Liver (tissue), 9 donors: ENCODE data around the gene MAP3K13. TPM values are rescaled to one million over a fixed set of nuclear protein-coding genes. Genes with fewer than 3 reads are reported as not detected.

Experiments used
- DNase-seq: peaks from one replicate; pipeline ENCODE4 v3.0.0-alpha.2; 2017; ENCODE audit warnings: low spot score
- H3K27ac ChIP-seq, 2 donors: one replicate each; pipeline ENCODE4 v1.7.0; 2013; ENCODE audit warnings: inconsistent platforms in 2 of 2, low read length in 2 of 2, control low read depth in 1 of 2, low read depth in 1 of 2, mild to moderate bottlenecking in 1 of 2
- H3K27me3 ChIP-seq, 4 donors: one replicate each; pipeline versions ENCODE4 v1.6.1 to v1.7.0; 2013; ENCODE audit warnings: low read length in 3 of 4, inconsistent platforms in 1 of 4, mild to moderate bottlenecking in 1 of 4, moderate library complexity in 1 of 4; ENCODE audit not compliant: control insufficient read depth in 4 of 4, insufficient read depth in 4 of 4
- H3K36me3 ChIP-seq, 4 donors: one replicate each; pipeline versions ENCODE4 v1.6.1 to v1.7.0; 2013; ENCODE audit warnings: low read length in 3 of 4, mild to moderate bottlenecking in 3 of 4, low read depth in 1 of 4, moderate library complexity in 1 of 4; ENCODE audit not compliant: control insufficient read depth in 4 of 4, insufficient read depth in 3 of 4
- H3K4me1 ChIP-seq, 4 donors: one replicate each; pipeline versions ENCODE4 v1.6.1 to v1.7.0; 2013; ENCODE audit warnings: low read length in 3 of 4, mild to moderate bottlenecking in 3 of 4, moderate library complexity in 1 of 4; ENCODE audit not compliant: control insufficient read depth in 4 of 4, insufficient read depth in 4 of 4
- H3K4me3 ChIP-seq, 3 donors: one replicate each; pipeline versions ENCODE4 v1.6.1 to v1.7.0; 2013; ENCODE audit warnings: low read length in 3 of 3, control low read depth in 1 of 3, low read depth in 1 of 3, mild to moderate bottlenecking in 1 of 3
- H3K9ac ChIP-seq, 2 donors: one replicate each; pipeline ENCODE4 v1.7.0; 2013; ENCODE audit warnings: low read length in 2 of 2, mild to moderate bottlenecking in 2 of 2, moderate library complexity in 2 of 2, control low read depth in 1 of 2, low read depth in 1 of 2
- H3K9me3 ChIP-seq, 4 donors: one replicate each; pipeline versions ENCODE4 v1.6.1 to v1.7.0; 2013; ENCODE audit warnings: low read length in 3 of 4; ENCODE audit not compliant: control insufficient read depth in 4 of 4
- FOXA1 ChIP-seq: IDR thresholded peaks from 2 replicates; pipeline ENCODE4 v1.6.1; 2016; ENCODE audit warnings: antibody characterized with exemption
- FOXA2 ChIP-seq: IDR thresholded peaks from 2 replicates; pipeline ENCODE4 v1.6.1; 2016; ENCODE audit warnings: antibody characterized with exemption
- GABPA ChIP-seq, 2 donors: IDR thresholded peaks in 1 of 2; conservative IDR thresholded peaks in 1 of 2; 2 replicates each; pipeline ENCODE4 v1.6.1; 2016; ENCODE audit warnings: antibody characterized with exemption in 2 of 2, mild to moderate bottlenecking in 1 of 2, moderate library complexity in 1 of 2
- HNF4A ChIP-seq, 2 donors: conservative IDR thresholded peaks; 2 replicates each; pipeline ENCODE4 v1.6.1; 2016; ENCODE audit warnings: antibody characterized with exemption in 2 of 2, mild to moderate bottlenecking in 2 of 2
- HNF4G ChIP-seq: IDR thresholded peaks from 2 replicates; pipeline ENCODE4 v1.6.1; 2016; ENCODE audit warnings: antibody characterized with exemption
- JUND ChIP-seq, 2 donors: IDR thresholded peaks; 2 replicates each; pipeline ENCODE4 v1.6.1; 2016; ENCODE audit warnings: antibody characterized with exemption in 2 of 2
- NR2F2 ChIP-seq: IDR thresholded peaks from 2 replicates; pipeline ENCODE4 v1.6.1; 2016; ENCODE audit warnings: antibody characterized with exemption
- SP1 ChIP-seq: IDR thresholded peaks from 2 replicates; pipeline ENCODE4 v1.6.1; 2018; ENCODE audit warnings: antibody characterized with exemption, mild to moderate bottlenecking
- YY1 ChIP-seq: IDR thresholded peaks from 2 replicates; pipeline ENCODE4 v1.6.1; 2016; ENCODE audit warnings: antibody characterized with exemption, mild to moderate bottlenecking
- WGBS: extraction: QIAGEN DNeasy Blood & Tissue Kit; methylation state at CpG from one replicate; pipeline ENCODE4 v1.1.7; 2013; 5-methylcytosine and 5-hydroxymethylcytosine counted together
- polyA plus RNA-seq, 2 donors: library from polyadenylated mRNA; stranded (reverse) in 1 of 2; unstranded in 1 of 2; fragments of 200-250 nt in 1 of 2; fragments of >200 nt in 1 of 2; fragmentation: Nextera tagmentation in 1 of 2; extraction: Ambion mirVana in 1 of 2; gene quantifications; one replicate each; pipeline versions ENCODE4 v1.2.1 to v1.2.3, GENCODE V29; 2013 to 2015
- total RNA-seq, 2 donors: library from RNA; depleted of rRNA; stranded (reverse); fragments of >200 nt; gene quantifications; one replicate each; pipeline ENCODE4 v1.2.3, GENCODE V29; 2014
- TF ChIP-seq, protein P1 (sequence below): fragments of 150-350 bp; IDR thresholded peaks from 2 replicates; pipeline ENCODE4 v1.5.1; 2017; ENCODE audit warnings: improper control_type of control experiment, low read depth, low read length; ENCODE audit not compliant: missing input control
- TF ChIP-seq, protein P2 (sequence below): IDR thresholded peaks from 2 replicates; pipeline ENCODE4 v1.6.1; 2016; ENCODE audit warnings: antibody characterized with exemption, mild to moderate bottlenecking
- donor health status: healthy.
- donor health status: healthy.
- donor health status: healthy.
- donor health status: healthy.
- donor health status: healthy.

The MAP3K13 gene
- total and polyA plus RNA-seq, 4 donors: 11.3 to 38.1 (median 26.5) TPM

DNA sequence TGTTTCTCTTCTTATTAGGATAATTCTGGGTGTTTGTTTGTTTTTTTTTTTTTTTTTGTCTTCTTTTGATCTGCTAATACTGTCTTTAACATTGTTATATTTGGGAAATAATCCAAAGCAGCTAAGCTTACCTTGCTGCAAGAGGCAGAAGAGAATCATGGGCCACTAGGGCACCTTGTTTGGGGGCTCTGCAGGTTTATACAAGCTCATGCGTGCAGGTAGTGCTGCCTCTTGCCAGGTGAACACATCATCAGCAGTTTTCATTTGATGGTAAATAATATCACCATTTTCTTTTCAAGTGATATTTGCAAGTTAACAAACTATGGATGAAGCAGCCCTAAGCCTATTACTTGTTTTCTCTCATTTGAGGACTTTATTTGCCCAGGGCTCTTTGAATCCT is 37.9 kb downstream of the MAP3K13 start:
- WGBS: 95% methylated on average over 1 of the region's 1 CpG
- Histone ChIP-seq H3K27me3 (no peaks in the 10 kb centered on the region), H3K4me1 (no peaks in the 10 kb centered on the region), H3K4me3 (no peak overlapping the region), H3K27ac (no peak overlapping the region), H3K36me3 (no peaks in the 10 kb centered on the region), H3K9ac (no peak overlapping the region), H3K9me3 (no peaks in the 10 kb centered on the region)
- no peak for DNase-seq
- TF ChIP-seq SP1: no peak
- no peak for TF ChIP-seq HNF4G
- TF ChIP-seq, protein P1, sequence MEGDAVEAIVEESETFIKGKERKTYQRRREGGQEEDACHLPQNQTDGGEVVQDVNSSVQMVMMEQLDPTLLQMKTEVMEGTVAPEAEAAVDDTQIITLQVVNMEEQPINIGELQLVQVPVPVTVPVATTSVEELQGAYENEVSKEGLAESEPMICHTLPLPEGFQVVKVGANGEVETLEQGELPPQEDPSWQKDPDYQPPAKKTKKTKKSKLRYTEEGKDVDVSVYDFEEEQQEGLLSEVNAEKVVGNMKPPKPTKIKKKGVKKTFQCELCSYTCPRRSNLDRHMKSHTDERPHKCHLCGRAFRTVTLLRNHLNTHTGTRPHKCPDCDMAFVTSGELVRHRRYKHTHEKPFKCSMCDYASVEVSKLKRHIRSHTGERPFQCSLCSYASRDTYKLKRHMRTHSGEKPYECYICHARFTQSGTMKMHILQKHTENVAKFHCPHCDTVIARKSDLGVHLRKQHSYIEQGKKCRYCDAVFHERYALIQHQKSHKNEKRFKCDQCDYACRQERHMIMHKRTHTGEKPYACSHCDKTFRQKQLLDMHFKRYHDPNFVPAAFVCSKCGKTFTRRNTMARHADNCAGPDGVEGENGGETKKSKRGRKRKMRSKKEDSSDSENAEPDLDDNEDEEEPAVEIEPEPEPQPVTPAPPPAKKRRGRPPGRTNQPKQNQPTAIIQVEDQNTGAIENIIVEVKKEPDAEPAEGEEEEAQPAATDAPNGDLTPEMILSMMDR: no peak
- no peak for TF ChIP-seq FOXA2
- no peak for TF ChIP-seq YY1
- TF ChIP-seq, protein P2, sequence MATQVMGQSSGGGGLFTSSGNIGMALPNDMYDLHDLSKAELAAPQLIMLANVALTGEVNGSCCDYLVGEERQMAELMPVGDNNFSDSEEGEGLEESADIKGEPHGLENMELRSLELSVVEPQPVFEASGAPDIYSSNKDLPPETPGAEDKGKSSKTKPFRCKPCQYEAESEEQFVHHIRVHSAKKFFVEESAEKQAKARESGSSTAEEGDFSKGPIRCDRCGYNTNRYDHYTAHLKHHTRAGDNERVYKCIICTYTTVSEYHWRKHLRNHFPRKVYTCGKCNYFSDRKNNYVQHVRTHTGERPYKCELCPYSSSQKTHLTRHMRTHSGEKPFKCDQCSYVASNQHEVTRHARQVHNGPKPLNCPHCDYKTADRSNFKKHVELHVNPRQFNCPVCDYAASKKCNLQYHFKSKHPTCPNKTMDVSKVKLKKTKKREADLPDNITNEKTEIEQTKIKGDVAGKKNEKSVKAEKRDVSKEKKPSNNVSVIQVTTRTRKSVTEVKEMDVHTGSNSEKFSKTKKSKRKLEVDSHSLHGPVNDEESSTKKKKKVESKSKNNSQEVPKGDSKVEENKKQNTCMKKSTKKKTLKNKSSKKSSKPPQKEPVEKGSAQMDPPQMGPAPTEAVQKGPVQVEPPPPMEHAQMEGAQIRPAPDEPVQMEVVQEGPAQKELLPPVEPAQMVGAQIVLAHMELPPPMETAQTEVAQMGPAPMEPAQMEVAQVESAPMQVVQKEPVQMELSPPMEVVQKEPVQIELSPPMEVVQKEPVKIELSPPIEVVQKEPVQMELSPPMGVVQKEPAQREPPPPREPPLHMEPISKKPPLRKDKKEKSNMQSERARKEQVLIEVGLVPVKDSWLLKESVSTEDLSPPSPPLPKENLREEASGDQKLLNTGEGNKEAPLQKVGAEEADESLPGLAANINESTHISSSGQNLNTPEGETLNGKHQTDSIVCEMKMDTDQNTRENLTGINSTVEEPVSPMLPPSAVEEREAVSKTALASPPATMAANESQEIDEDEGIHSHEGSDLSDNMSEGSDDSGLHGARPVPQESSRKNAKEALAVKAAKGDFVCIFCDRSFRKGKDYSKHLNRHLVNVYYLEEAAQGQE: no peak
- no peak for TF ChIP-seq FOXA1

DNA sequence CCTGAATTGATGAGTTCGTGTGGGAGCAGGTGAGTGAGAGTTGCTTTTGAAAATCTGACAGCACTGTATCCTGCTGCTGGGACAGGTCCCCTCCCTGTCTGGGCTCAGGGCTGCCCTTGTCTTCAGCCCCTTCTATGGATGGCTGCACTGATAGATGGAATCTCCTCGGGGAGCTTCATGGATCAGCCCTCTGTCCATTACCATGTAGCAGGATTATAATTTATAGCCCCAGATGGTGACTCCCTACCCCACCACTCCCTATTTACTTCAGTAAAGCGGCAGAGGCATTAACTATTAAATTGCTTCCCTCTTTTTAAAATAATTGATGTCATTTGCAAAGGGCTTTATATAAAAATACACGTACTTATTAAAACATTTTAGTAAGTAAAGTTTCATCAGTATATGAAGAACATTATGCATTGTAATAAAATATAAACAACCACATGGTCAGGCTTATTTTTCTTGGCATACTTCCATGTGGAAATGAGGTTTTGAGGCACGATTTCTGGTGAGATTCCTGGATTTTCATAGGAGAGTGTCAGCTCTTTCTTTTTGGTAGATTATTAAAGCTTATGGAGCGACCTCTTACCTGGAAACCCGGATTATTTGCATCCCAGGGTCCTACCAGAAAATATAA is 38.5 kb downstream of the MAP3K13 start:
- no peaks in the 10 kb centered on the region for H3K9me3 ChIP-seq
- H3K27me3 ChIP-seq: no peaks in the 10 kb centered on the region
- 73% methylated on average over 7 of the region's 7 CpGs for WGBS
- no peaks in the 10 kb centered on the region for H3K4me1 ChIP-seq
- TF ChIP-seq NR2F2 (no peak), FOXA1 (no peak)
- DNase-seq: no peak
- no peak overlapping the region for H3K27ac ChIP-seq
- H3K4me3 ChIP-seq: no peak overlapping the region
- H3K9ac ChIP-seq: no peak overlapping the region
- H3K36me3 ChIP-seq: no peaks in the 10 kb centered on the region

DNA sequence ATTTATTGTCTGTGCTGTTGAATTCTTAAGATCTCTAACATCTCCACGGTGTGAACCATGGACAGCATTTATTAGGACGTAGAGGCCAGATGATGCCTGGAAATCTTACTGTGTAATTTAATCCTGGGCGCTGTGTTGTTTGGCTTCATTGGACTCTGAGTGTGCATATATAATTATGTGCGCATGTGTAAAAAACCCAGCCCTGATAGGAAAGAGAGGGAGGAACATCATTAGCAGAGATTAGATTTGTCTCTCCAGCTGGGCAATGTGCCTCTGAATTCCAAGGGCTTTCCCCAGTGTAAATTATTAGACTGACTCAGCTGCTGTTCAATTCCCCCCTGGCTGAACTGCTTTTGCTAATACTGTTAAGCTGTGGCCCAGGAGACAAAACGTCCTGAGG is 39.6 kb downstream of the MAP3K13 start:
- no peaks in the 10 kb centered on the region for H3K36me3 ChIP-seq
- no peak overlapping the region for H3K27ac ChIP-seq
- no peak for TF ChIP-seq YY1
- TF ChIP-seq FOXA1: no peak
- TF ChIP-seq SP1: no peak
- TF ChIP-seq GABPA (IDR thresholded peaks at IDR 0.05 in 1 of 2, conservative IDR thresholded peaks at IDR 0.05 in 1 of 2): no peak
- no peak for TF ChIP-seq HNF4A (conservative IDR thresholded peaks at IDR 0.05)
- no peak for TF ChIP-seq JUND (IDR thresholded peaks at IDR 0.05)
- no peak overlapping the region for H3K4me3 ChIP-seq
- H3K9me3 ChIP-seq: no peaks in the 10 kb centered on the region
- no peaks in the 10 kb centered on the region for H3K4me1 ChIP-seq
- WGBS: 80% methylated on average over 5 of the region's 5 CpGs
- no peak for DNase-seq
- H3K9ac ChIP-seq: no peak overlapping the region
- no peaks in the 10 kb centered on the region for H3K27me3 ChIP-seq
